HepG2 (cell line): ENCODE data around the gene DNMT3A. TPM values are rescaled to one million over a fixed set of nuclear protein-coding genes. Genes with fewer than 3 reads are reported as not detected.

Source experiments
- ATAC-seq: fragments of 200-7000 bp; cut with Tn5 transposase; 3 replicates; pipeline ENCODE4 v1.9.1; 2020; ENCODE audit warnings: mild to moderate bottlenecking, moderate library complexity
- BruUV-seq: library from RNA; stranded (reverse); fragments of 400-500 nt; replicated peaks from 2 replicates; lab custom pipeline; 2021; lab: Mats Ljungman, UMichigan
- CTCF ChIA-PET: fragments of 300-600 bp; formaldehyde crosslinking; extraction: SDS; loops from one replicate; lab custom pipeline; 2021; ENCODE audit warnings: low total read pairs, inconsistent platforms, low intra/inter-chr PET ratio; lab: Yijun Ruan, JAX
- POLR2A ChIA-PET: fragments of 350-600 bp; sonication (Branson Sonifier 250); formaldehyde crosslinking; loops from one replicate; lab custom pipeline; 2020; ENCODE audit warnings: antibody characterized with exemption, inconsistent platforms; lab: Yijun Ruan, JAX
- DNase-seq: peaks from one replicate; pipeline ENCODE4 v3.0.0-alpha.2; 2015; ENCODE audit warnings: low spot score
- FAIRE-seq: peaks from 3 replicates; lab custom pipeline; 2011; peaks lifted over from hg19 to GRCh38; lab: Jason Lieb, UNC
- H2AFZ ChIP-seq: one replicate; pipeline ENCODE4 v1.6.1; 2011; ENCODE audit warnings: low read length, inconsistent platforms
- H3K27ac ChIP-seq: fragments of 300-600 bp; 3 replicates; pipeline ENCODE4 v1.8.0; 2011; ENCODE audit warnings: mixed run types, mild to moderate bottlenecking, mixed read lengths, low read length, inconsistent platforms; ENCODE audit not compliant: insufficient read depth; ENCODE audit errors: extremely low read length
- H3K27me3 ChIP-seq, 2 experiments: fragments of 200-600 bp in 1 of 2; 2 replicates in 1 of 2; 3 replicates in 1 of 2; pipeline versions ENCODE4 v1.6.0 to v1.8.0; 2011; ENCODE audit warnings: low read length in 2 of 2, mild to moderate bottlenecking in 2 of 2, moderate library complexity in 2 of 2, inconsistent platforms in 1 of 2; ENCODE audit not compliant: insufficient read depth in 2 of 2, control insufficient read depth in 1 of 2
- H3K36me3 ChIP-seq, 2 experiments: fragments of 200-600 bp in 1 of 2; replicated peaks in 1 of 2; 2 replicates in 1 of 2; 3 replicates in 1 of 2; pipeline versions ENCODE4 v1.5.1 to v1.8.0; 2011; ENCODE audit warnings: low read length in 2 of 2, inconsistent platforms in 1 of 2; ENCODE audit not compliant: insufficient read depth in 2 of 2, control insufficient read depth in 1 of 2
- H3K4me1 ChIP-seq: 2 replicates; pipeline ENCODE4 v1.5.1; 2012; ENCODE audit warnings: low read length, inconsistent platforms; ENCODE audit not compliant: insufficient read depth
- H3K4me2 ChIP-seq: 2 replicates; pipeline ENCODE4 v1.6.0; 2011; ENCODE audit warnings: low read depth, low read length, inconsistent platforms
- H3K4me3 ChIP-seq, 3 experiments: fragments of 200-600 bp in 1 of 3; sonication (generic), shearing (Covaris generic) in 1 of 3; replicated peaks in 1 of 3; 2 replicates each; pipeline ENCODE4 v1.5.1; 2011 to 2016; ENCODE audit warnings: low read length in 3 of 3, inconsistent platforms in 2 of 3, low read depth in 2 of 3, mild to moderate bottlenecking in 2 of 3, control low read depth in 1 of 3, mixed read lengths in 1 of 3; ENCODE audit not compliant: insufficient read depth in 1 of 3
- H3K79me2 ChIP-seq: one replicate; pipeline ENCODE4 v1.6.1; 2011; ENCODE audit warnings: low read length, inconsistent platforms; ENCODE audit not compliant: insufficient read depth
- H3K9ac ChIP-seq: 2 replicates; pipeline ENCODE4 v1.6.0; 2011; ENCODE audit warnings: mild to moderate bottlenecking, low read depth, low read length, inconsistent platforms; ENCODE audit not compliant: insufficient read depth
- H3K9me3 ChIP-seq: 2 replicates; pipeline ENCODE4 v1.5.1; 2012; ENCODE audit warnings: mild to moderate bottlenecking, low read length
- H4K20me1 ChIP-seq: 2 replicates; pipeline ENCODE4 v1.6.0; 2011; ENCODE audit warnings: inconsistent platforms, mild to moderate bottlenecking, low read length, moderate library complexity; ENCODE audit not compliant: insufficient read depth
- DZIP1 ChIP-seq: sonication (generic); formaldehyde crosslinking; IDR thresholded peaks from 2 replicates; pipeline ENCODE4 v1.5.0; 2020; ENCODE audit warnings: mild to moderate bottlenecking, missing genetic modification reagents
- FOXA1 ChIP-seq, 2 experiments: fragments of 450-650 bp in 1 of 2; sonication (generic) in 1 of 2; formaldehyde crosslinking in 1 of 2; IDR thresholded peaks; 2 replicates each; pipeline versions ENCODE4 v1.4.0 to v1.6.1; 2016 to 2020; ENCODE audit warnings: missing genetic modification reagents in 1 of 2
- NONO ChIP-seq, 2 experiments: fragments of 450-650 bp in 1 of 2; sonication (generic) in 1 of 2; formaldehyde crosslinking in 1 of 2; IDR thresholded peaks in 1 of 2; conservative IDR thresholded peaks in 1 of 2; 2 replicates each; pipeline versions ENCODE4 v1.6.1 to v1.8.0; 2017 to 2022; ENCODE audit warnings: mild to moderate bottlenecking in 1 of 2, missing genetic modification reagents in 1 of 2, moderate library complexity in 1 of 2
- ZNF256 ChIP-seq: sonication (generic); formaldehyde crosslinking; conservative IDR thresholded peaks from 2 replicates; pipeline ENCODE4 v1.4.0; 2020; ENCODE audit warnings: missing genetic modification reagents
- ZNF790 ChIP-seq: sonication (generic); formaldehyde crosslinking; IDR thresholded peaks from 2 replicates; pipeline ENCODE4 v1.8.0; 2022; ENCODE audit warnings: missing genetic modification reagents, mild to moderate bottlenecking, borderline replicate concordance
- WGBS: methylation state at CpG from one replicate; pipeline ENCODE4 v1.1.6; 2017; ENCODE audit warnings: low lambda C conversion rate; 5-methylcytosine and 5-hydroxymethylcytosine counted together
- in situ Hi-C: cut with HindIII; loops from 2 replicates; pipeline ENCODE4 v1.10.0; 2017; ENCODE audit warnings: low pct_unique_long_range_greater_than_20kb; ENCODE audit not compliant: extremely low pct_ligation_motif_present
- intact Hi-C: fragments of 100-400 bp; cut with micrococcal nuclease; formaldehyde crosslinking; loops from one replicate; pipeline ENCODE4 v1.10.0; 2022; ENCODE audit not compliant: unreplicated experiment
- polyA plus RNA-seq, 8 experiments: library from polyadenylated mRNA; depleted of rRNA in 3 of 8; stranded (reverse) in 7 of 8; unstranded in 1 of 8; fragments of >200 nt; fragmentation: Illumina TruSeq in 4 of 8; extraction: Trizol in 4 of 8; gene quantifications; 2 replicates each; pipeline versions ENCODE4 v1.2.1 to v1.2.3, GENCODE V29; 2011 to 2016; ENCODE audit warnings: low read depth in 4 of 8, missing spikeins in 1 of 8, mixed read lengths in 1 of 8; ENCODE audit not compliant: insufficient read depth in 1 of 8
- total RNA-seq, 5 experiments: library from RNA; depleted of rRNA; stranded (reverse); fragments of >200 nt; fragmentation: Illumina TruSeq; extraction: Trizol; gene quantifications; 2 replicates each; pipeline ENCODE4 v1.2.3, GENCODE V29; 2016; ENCODE audit warnings: low read depth in 1 of 5

DNMT3A gene
- total and polyA plus RNA-seq, 2 of the 13 experiments (the other 11 are each of a cell fraction or from before 2014, with no cell fraction given): 14.7 to 29.1 TPM

- Histone ChIP-seq H3K9ac (no peak overlapping the region), H3K4me3 (no peak overlapping the region), H3K4me2 (no peak overlapping the region), H3K36me3 (no peaks in the 10 kb centered on the region), H2AFZ (no peak overlapping the region), H3K9me3 (no peaks in the 10 kb centered on the region), H3K27ac (no peak overlapping the region), H3K4me1 (peaks cover 11% of the 10 kb centered on the region), H3K79me2 (no peaks in the 10 kb centered on the region), H3K27me3 (no peaks in the 10 kb centered on the region), H4K20me1 (no peaks in the 10 kb centered on the region)
- ATAC-seq: no peak
- intact Hi-C loops: no loop called here
- ChIA-PET POLR2A (no interaction called here), CTCF (no interaction called here)
- no TSS peak for BruUV-seq
- FAIRE-seq: no peak
- no peak for TF ChIP-seq ZNF256
- TF ChIP-seq DZIP1 (CRISPR knock-in tag): 0 out of 2 replicates have a peak, but pooled peaks have one; percentile 36
- in situ Hi-C loops: no loop called here
- DNase-seq: no peak
- WGBS: 61% methylated on average over 8 of the region's 8 CpGs
These were observed 25.6 kb downstream of the DNMT3A start for GRCh38 chr2:25316101-25316500.

- H3K4me1 ChIP-seq: peaks cover 18% of the 10 kb centered on the region
- POLR2A ChIA-PET: no interaction called here
- intact Hi-C loops: no loop called here
- H3K36me3 ChIP-seq: no peaks in the 10 kb centered on the region
- CTCF ChIA-PET: no interaction called here
- WGBS: 93% methylated on average over 4 of the region's 11 CpGs
- in situ Hi-C loops: no loop called here
- TF ChIP-seq ZNF790 (CRISPR knock-in tag): no peak
- TF ChIP-seq NONO (IDR thresholded peaks at IDR 0.05): no peak
- no peak for TF ChIP-seq NONO (CRISPR knock-in tag; conservative IDR thresholded peaks at IDR 0.05)
- no peak for TF ChIP-seq FOXA1 (IDR thresholded peaks at IDR 0.05)
- TF ChIP-seq FOXA1 (CRISPR knock-in tag; IDR thresholded peaks at IDR 0.05): no peak
- no peak overlapping the region for H3K4me2 ChIP-seq
- peak; percentile 7 for ATAC-seq
- DNase-seq: no peak
- no TSS peak for BruUV-seq
- FAIRE-seq: no peak
- no peak overlapping the region for H3K9ac ChIP-seq
- no peaks in the 10 kb centered on the region for H3K79me2 ChIP-seq
- no peak overlapping the region for H2AFZ ChIP-seq
- no peak overlapping the region for H3K4me3 ChIP-seq
- H3K27ac ChIP-seq: no peak overlapping the region
- no peaks in the 10 kb centered on the region for H3K27me3 ChIP-seq
- no peaks in the 10 kb centered on the region for H3K9me3 ChIP-seq
- H4K20me1 ChIP-seq: no peaks in the 10 kb centered on the region
These were observed 26.4 kb downstream of the DNMT3A start for GRCh38 chr2:25315316-25315680.
